ENCODE measurements around the gene C17orf114.

The C17orf114 gene

DNA sequence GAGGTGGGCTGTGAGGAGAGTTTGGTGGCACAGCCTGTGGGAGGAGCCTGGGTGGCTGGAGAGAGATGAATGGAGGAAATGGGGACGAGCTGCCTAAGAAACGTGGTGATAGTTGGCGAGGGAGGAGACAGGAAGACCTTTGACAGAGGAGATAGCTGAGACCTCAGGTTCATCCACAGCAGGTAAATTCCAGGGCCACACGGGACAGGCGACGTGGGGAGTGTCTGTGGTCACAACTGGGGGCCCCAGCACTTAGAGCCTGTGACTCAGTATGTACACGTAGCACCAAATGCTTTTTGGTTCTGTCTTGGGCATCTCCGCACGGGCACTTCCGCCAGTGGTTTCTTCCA lies 38.7 kb upstream of the C17orf114 start:
- peak overlapping the region in 3 of 8 donors; percentile 1 to 82 (median 55) for H3K27ac Mint-ChIP-seq
- no peaks in the 10 kb centered on the region for H3K27me3 ChIP-seq (ENCODE audit: insufficient read depth, low read length, poor library complexity, severe bottlenecking)

GRCh38 chr17:4839965-4840892 lies 38.1 kb upstream of the C17orf114 start:
- Mint-ChIP-seq H3K9me3 (peaks cover 0 to 2% (median 0%) of the 10 kb centered on the region in 5 donors), H3K4me1 (peaks cover 65 to 89% (median 86%) of the 10 kb centered on the region in 3 donors), H3K27ac (peak overlapping the region in 4 of 8 donors; percentile 1 to 82 (median 56)), H3K36me3 (peaks cover 0 to 48% (median 4%) of the 10 kb centered on the region in 3 donors), H3K4me3 (peak overlapping the region in 6 of 7 donors; percentile 2 to 57 (median 18)), H3K27me3 (no peaks in the 10 kb centered on the region)
- peaks cover 20% of the 10 kb centered on the region for H3K4me1 ChIP-seq (ENCODE audit: insufficient read depth, low read length)
- POLR2A ChIA-PET, result interaction anchor here (0.5 kb wide), 1 partner anchor 56 kb away, joined by 6 read pairs; no protein-coding TSS in a partner anchor
- H3K36me3 ChIP-seq (ENCODE audit: insufficient read depth, low read length), result no peaks in the 10 kb centered on the region
- no peak for DNase-seq
- no peak overlapping the region for H3K27ac ChIP-seq (ENCODE audit: low read depth, low read length)
- H3K4me3 ChIP-seq (ENCODE audit: low read length), result no peak overlapping the region
- no peaks in the 10 kb centered on the region for H3K9me3 ChIP-seq (ENCODE audit: low read length)
- CTCF ChIA-PET, result no interaction called here
- no peaks in the 10 kb centered on the region for H3K27me3 ChIP-seq (ENCODE audit: insufficient read depth, low read length, poor library complexity, severe bottlenecking)

More for the DNA sequence above, 38.7 kb upstream of the C17orf114 start:
- POLR2A ChIA-PET, result no interaction called here
- no peaks in the 10 kb centered on the region for H3K36me3 ChIP-seq (ENCODE audit: insufficient read depth, low read length)
- peaks cover 61 to 88% (median 83%) of the 10 kb centered on the region in 3 donors for H3K4me1 Mint-ChIP-seq
- H3K9me3 Mint-ChIP-seq, result peaks cover 0 to 2% (median 0%) of the 10 kb centered on the region in 5 donors
- H3K27me3 Mint-ChIP-seq, result no peaks in the 10 kb centered on the region
- no peak overlapping the region for H3K4me3 ChIP-seq (ENCODE audit: low read length)
- DNase-seq, result no peak
- no peaks in the 10 kb centered on the region for H3K9me3 ChIP-seq (ENCODE audit: low read length)
- CTCF ChIA-PET, result no interaction called here
- H3K36me3 Mint-ChIP-seq, result peaks cover 0 to 51% (median 5%) of the 10 kb centered on the region in 3 donors
- no peak overlapping the region for H3K27ac ChIP-seq (ENCODE audit: low read depth, low read length)
- peaks cover 14% of the 10 kb centered on the region for H3K4me1 ChIP-seq (ENCODE audit: insufficient read depth, low read length)
- peak overlapping the region in 4 of 7 donors; percentile 16 to 57 (median 22) for H3K4me3 Mint-ChIP-seq

DNA sequence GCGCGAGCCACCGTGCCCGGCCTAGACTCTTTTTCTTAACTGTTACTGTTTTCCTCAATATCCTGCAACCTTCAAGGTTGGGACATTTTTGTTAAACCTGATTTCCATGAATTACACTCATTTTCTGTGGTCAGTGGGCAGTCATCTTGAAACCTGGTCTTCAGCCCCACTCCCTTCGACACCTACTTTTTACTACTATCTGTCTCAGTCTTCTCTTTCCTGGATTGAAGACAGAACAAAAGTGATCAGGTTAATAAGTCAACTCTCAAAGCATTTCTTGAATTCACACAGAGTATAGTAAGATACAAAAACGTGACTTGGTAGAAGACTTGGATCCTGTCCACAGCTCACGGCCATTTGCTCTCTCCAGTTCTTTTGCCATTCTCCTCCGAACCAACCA lies 37.1 kb upstream of the C17orf114 start:
- Mint-ChIP-seq H3K4me3 (no peak overlapping the region), H3K9me3 (peaks cover 0 to 2% (median 0%) of the 10 kb centered on the region in 5 donors), H3K27ac (peak overlapping the region in 2 of 8 donors; percentile 9 to 23), H3K27me3 (no peaks in the 10 kb centered on the region), H3K4me1 (peaks cover 67 to 89% (median 86%) of the 10 kb centered on the region in 3 donors), H3K36me3 (peaks cover 0 to 39% (median 3%) of the 10 kb centered on the region in 3 donors)
- no peak for DNase-seq
- CTCF ChIA-PET, result no interaction called here
- H3K27me3 ChIP-seq (ENCODE audit: insufficient read depth, low read length, poor library complexity, severe bottlenecking), result no peaks in the 10 kb centered on the region
- peak overlapping the region; percentile 43 for H3K27ac ChIP-seq (ENCODE audit: low read depth, low read length)
- H3K4me3 ChIP-seq (ENCODE audit: low read length), result no peak overlapping the region
- H3K9me3 ChIP-seq (ENCODE audit: low read length), result no peaks in the 10 kb centered on the region
- POLR2A ChIA-PET, result no interaction called here
- peaks cover 30% of the 10 kb centered on the region for H3K4me1 ChIP-seq (ENCODE audit: insufficient read depth, low read length)
- H3K36me3 ChIP-seq (ENCODE audit: insufficient read depth, low read length), result no peaks in the 10 kb centered on the region

GRCh38 chr17:4838309-4838785 lies 36.2 kb upstream of the C17orf114 start:
- Mint-ChIP-seq H3K4me1 (peaks cover 70 to 88% (median 84%) of the 10 kb centered on the region in 3 donors), H3K9me3 (peaks cover 0 to 2% (median 0%) of the 10 kb centered on the region in 5 donors), H3K4me3 (peak overlapping the region in 2 of 7 donors; percentile 23 to 68), H3K27ac (no peak overlapping the region), H3K36me3 (peaks cover 0 to 37% (median 3%) of the 10 kb centered on the region in 3 donors), H3K27me3 (no peaks in the 10 kb centered on the region)
- Histone ChIP-seq H3K9me3 (ENCODE audit: low read length) (no peaks in the 10 kb centered on the region), H3K36me3 (ENCODE audit: insufficient read depth, low read length) (no peaks in the 10 kb centered on the region), H3K27me3 (ENCODE audit: insufficient read depth, low read length, poor library complexity, severe bottlenecking) (no peaks in the 10 kb centered on the region), H3K27ac (ENCODE audit: low read depth, low read length) (no peak overlapping the region), H3K4me3 (ENCODE audit: low read length) (no peak overlapping the region), H3K4me1 (ENCODE audit: insufficient read depth, low read length) (peaks cover 35% of the 10 kb centered on the region)
- CTCF ChIA-PET, result interaction anchor here (1.0 to 1.3 kb wide), 2 partner anchors 43 to 48 kb away, joined by 3 read pairs; no protein-coding TSS in a partner anchor
- no peak for DNase-seq
- POLR2A ChIA-PET, result no interaction called here

GRCh38 chr17:4837471-4838308 lies 35.6 kb upstream of the C17orf114 start:
- Mint-ChIP-seq H3K27ac (peak overlapping the region in 1 of 8 donors; percentile 29), H3K4me3 (peak overlapping the region in 2 of 7 donors; percentile 23 to 68), H3K4me1 (peaks cover 70 to 84% (median 81%) of the 10 kb centered on the region in 3 donors), H3K9me3 (peaks cover 0 to 2% (median 0%) of the 10 kb centered on the region in 5 donors), H3K36me3 (peaks cover 0 to 37% (median 3%) of the 10 kb centered on the region in 3 donors), H3K27me3 (no peaks in the 10 kb centered on the region)
- peaks cover 35% of the 10 kb centered on the region for H3K4me1 ChIP-seq (ENCODE audit: insufficient read depth, low read length)
- H3K27me3 ChIP-seq (ENCODE audit: insufficient read depth, low read length, poor library complexity, severe bottlenecking), result no peaks in the 10 kb centered on the region
- ChIA-PET POLR2A (no interaction called here), CTCF (interaction anchor here (1.0 to 1.3 kb wide), 2 partner anchors 44 to 48 kb away, joined by 3 read pairs; no protein-coding TSS in a partner anchor)
- no peaks in the 10 kb centered on the region for H3K9me3 ChIP-seq (ENCODE audit: low read length)
- no peaks in the 10 kb centered on the region for H3K36me3 ChIP-seq (ENCODE audit: insufficient read depth, low read length)
- H3K27ac ChIP-seq (ENCODE audit: low read depth, low read length), result no peak overlapping the region
- no peak for DNase-seq
- no peak overlapping the region for H3K4me3 ChIP-seq (ENCODE audit: low read length)

DNA sequence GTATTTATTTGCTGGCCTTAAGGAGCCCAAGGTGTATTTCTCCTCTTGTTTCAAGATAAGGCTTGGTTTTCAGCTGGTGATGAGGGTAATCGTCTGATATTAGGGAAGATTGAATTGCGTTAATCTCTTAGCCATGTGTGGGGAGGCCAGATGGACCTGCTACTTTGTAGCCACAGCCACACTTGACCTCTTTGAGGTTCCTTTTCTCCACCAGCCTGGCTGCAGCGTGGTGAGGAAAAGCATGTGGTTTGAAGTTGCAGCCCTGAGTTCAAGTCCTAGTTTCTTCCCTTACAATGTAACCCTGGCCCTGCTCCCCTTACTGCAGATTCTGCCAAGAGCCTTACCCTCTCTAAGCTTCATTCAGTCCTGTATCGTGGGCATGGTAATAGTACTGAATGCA lies 34.1 kb upstream of the C17orf114 start:
- no peaks in the 10 kb centered on the region for H3K27me3 ChIP-seq (ENCODE audit: insufficient read depth, low read length, poor library complexity, severe bottlenecking)
- Mint-ChIP-seq H3K27me3 (no peaks in the 10 kb centered on the region), H3K36me3 (peaks cover 0 to 29% (median 3%) of the 10 kb centered on the region in 3 donors), H3K9me3 (peaks cover 0 to 2% (median 0%) of the 10 kb centered on the region in 5 donors), H3K4me1 (peaks cover 65 to 72% (median 69%) of the 10 kb centered on the region in 3 donors), H3K4me3 (peak overlapping the region in 6 of 7 donors; percentile 84 to 100 (median 94)), H3K27ac (peak overlapping the region in 6 of 8 donors; percentile 70 to 94 (median 81))
- no peak for DNase-seq
- POLR2A ChIA-PET, result interaction anchor here (1.3 kb wide), 1 partner anchor 30 kb away, joined by 5 read pairs; the partner anchor contains the start of gene PLD2
- H3K9me3 ChIP-seq (ENCODE audit: low read length), result no peaks in the 10 kb centered on the region
- H3K4me3 ChIP-seq (ENCODE audit: low read length), result peak overlapping the region; percentile 29
- peak overlapping the region; percentile 4 for H3K27ac ChIP-seq (ENCODE audit: low read depth, low read length)
- H3K4me1 ChIP-seq (ENCODE audit: insufficient read depth, low read length), result peaks cover 35% of the 10 kb centered on the region
- no peaks in the 10 kb centered on the region for H3K36me3 ChIP-seq (ENCODE audit: insufficient read depth, low read length)
- CTCF ChIA-PET, result interaction anchor here (0.6 to 1.0 kb wide), 3 partner anchors 12 to 127 kb away, joined by 3 read pairs; no protein-coding TSS in a partner anchor

DNA sequence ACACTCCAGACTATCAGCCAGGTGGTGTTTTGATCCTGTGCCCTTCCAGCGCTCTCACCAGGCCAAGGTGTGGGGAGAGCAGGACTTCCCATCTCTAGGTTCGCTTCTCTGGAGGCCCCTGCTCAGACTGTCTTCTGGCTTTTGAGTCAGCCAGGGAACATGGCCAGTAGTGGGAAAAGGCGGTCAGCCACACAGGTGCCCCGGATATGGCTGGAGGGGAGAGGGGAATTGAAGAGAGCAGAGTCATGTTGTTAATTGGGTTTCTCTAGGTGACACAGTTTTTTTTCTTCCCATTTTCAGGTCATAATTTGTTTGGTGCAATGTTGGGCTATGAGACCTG lies 32.5 kb upstream of the C17orf114 start:
- no peak for DNase-seq
- CTCF ChIA-PET, result interaction anchor here (2.2 kb wide), 1 partner anchor 45 kb away, joined by 7 read pairs; no protein-coding TSS in a partner anchor
- no peaks in the 10 kb centered on the region for H3K36me3 ChIP-seq (ENCODE audit: insufficient read depth, low read length)
- peak overlapping the region; percentile 77 for H3K4me3 ChIP-seq (ENCODE audit: low read length)
- H3K27ac ChIP-seq (ENCODE audit: low read depth, low read length), result peak overlapping the region; percentile 65
- H3K4me1 ChIP-seq (ENCODE audit: insufficient read depth, low read length), result peaks cover 27% of the 10 kb centered on the region
- no peaks in the 10 kb centered on the region for H3K27me3 Mint-ChIP-seq
- peaks cover 50 to 56% (median 54%) of the 10 kb centered on the region in 3 donors for H3K4me1 Mint-ChIP-seq
- peaks cover 0 to 23% (median 3%) of the 10 kb centered on the region in 3 donors for H3K36me3 Mint-ChIP-seq
- H3K9me3 ChIP-seq (ENCODE audit: low read length), result no peaks in the 10 kb centered on the region
- POLR2A ChIA-PET, result interaction anchor here (1.5 kb wide), 1 partner anchor 120 kb away, joined by 4 read pairs; no protein-coding TSS in a partner anchor
- H3K27me3 ChIP-seq (ENCODE audit: insufficient read depth, low read length, poor library complexity, severe bottlenecking), result no peaks in the 10 kb centered on the region
- H3K9me3 Mint-ChIP-seq, result peaks cover 0 to 2% (median 0%) of the 10 kb centered on the region in 5 donors
- peak overlapping the region; percentile 87 to 100 (median 94) for H3K4me3 Mint-ChIP-seq
- H3K27ac Mint-ChIP-seq, result peak overlapping the region; percentile 59 to 97 (median 94)

All from CD8-positive, alpha-beta memory T cell (primary cell).